HAP-1 (cell line): Measurements from ENCODE around the gene C2orf66.

ENCODE experiments used
- DNase-seq, 2 experiments: peaks; one replicate each; pipeline ENCODE4 v3.0.0-alpha.2; 2016 to 2020; ENCODE audit warnings: low spot score in 2 of 2
- H3K27me3 ChIP-seq: fragments of 250-450 bp; sonication (Bioruptor Pico); 2 replicates; pipeline ENCODE4 v1.5.1; 2020; ENCODE audit warnings: low read depth, mild to moderate bottlenecking, moderate library complexity
- H3K36me3 ChIP-seq: fragments of 250-450 bp; sonication (Bioruptor Pico); replicated peaks from 2 replicates; pipeline ENCODE4 v1.5.1; 2020; ENCODE audit warnings: mild to moderate bottlenecking
- H3K4me1 ChIP-seq: fragments of 250-450 bp; sonication (Bioruptor Pico); 2 replicates; pipeline ENCODE4 v1.5.1; 2020; ENCODE audit warnings: mild to moderate bottlenecking
- H3K4me3 ChIP-seq: fragments of 250-450 bp; sonication (Bioruptor Pico); 2 replicates; pipeline ENCODE4 v1.5.1; 2020; ENCODE audit warnings: mild to moderate bottlenecking, moderate library complexity
- H3K9me3 ChIP-seq: fragments of 250-450 bp; sonication (Bioruptor Pico); 2 replicates; pipeline ENCODE4 v1.5.1; 2020; ENCODE audit warnings: mild to moderate bottlenecking, moderate library complexity
- in situ Hi-C: fragments of 300-500 bp; cut with MboI; formaldehyde crosslinking; loops from 3 replicates; pipeline ENCODE4 v1.14.3; 2020; ENCODE audit warnings: low sequenced_read_pairs, inconsistent platforms, mixed read lengths

C2orf66 gene

DNA sequence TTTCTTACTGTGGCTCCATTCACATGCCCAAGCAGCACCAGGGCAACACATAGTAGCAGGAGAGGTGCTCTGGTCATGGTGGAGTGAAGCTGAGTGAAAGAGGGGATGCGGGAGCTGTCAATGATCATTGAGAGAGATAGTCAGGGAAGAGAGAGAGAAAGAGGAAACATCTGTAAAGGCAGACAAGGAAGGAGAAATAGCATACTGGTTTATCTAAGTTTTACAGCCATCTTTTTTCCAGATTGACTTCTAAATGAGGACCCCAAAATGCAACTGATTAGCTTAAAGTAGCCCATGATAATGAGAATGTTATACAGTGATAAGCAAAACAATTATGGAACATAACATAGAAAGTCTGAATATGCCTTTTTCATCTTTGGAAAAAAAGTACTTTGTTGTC is at the start of gene C2orf66:
TSS of gene C2orf66 (minus strand) at position 96 of the 400 bp plus-strand sequence. CDS start at position 77, 19 bp downstream.
- Histone ChIP-seq H3K9me3 (no peaks in the 10 kb centered on the region), H3K36me3 (no peaks in the 10 kb centered on the region), H3K4me3 (no peak within 1 kb of the TSS), H3K27me3 (peaks cover 24% of the 10 kb centered on the region), H3K4me1 (no peaks in the 10 kb centered on the region)
- in situ Hi-C loops, result no loop called here
- no peak for DNase-seq

DNA sequence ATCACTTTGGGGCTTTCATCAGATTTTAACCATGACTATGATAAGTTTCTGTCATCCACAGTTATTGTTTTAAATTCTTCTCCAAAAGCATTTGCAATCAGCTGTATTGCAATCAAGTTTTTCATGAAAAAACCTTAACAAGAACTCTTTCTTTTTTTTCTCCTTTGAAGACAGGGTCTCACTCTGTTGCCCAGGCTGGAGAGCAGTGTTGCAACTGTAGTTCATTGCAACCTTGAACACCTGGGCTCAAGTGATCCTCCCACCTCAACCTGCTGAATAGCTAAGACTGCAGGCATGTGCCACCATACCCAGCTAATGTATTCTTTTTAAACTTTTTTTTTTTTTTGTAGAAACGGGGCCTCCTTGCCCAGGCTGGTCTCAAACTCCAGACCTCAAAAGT is 45.5 kb upstream of the C2orf66 start:
- in situ Hi-C loops, result no loop called here
- 0 out of 2 replicates have a peak, but pooled peaks cover 4% of the 10 kb centered on the region for H3K36me3 ChIP-seq
- H3K9me3 ChIP-seq, result peaks cover 4% of the 10 kb centered on the region
- no peaks in the 10 kb centered on the region; the same call in 1 of the 2 replicates for H3K4me1 ChIP-seq
- no peaks in the 10 kb centered on the region for H3K27me3 ChIP-seq
- no peak overlapping the region for H3K4me3 ChIP-seq
- no peak for DNase-seq

DNA sequence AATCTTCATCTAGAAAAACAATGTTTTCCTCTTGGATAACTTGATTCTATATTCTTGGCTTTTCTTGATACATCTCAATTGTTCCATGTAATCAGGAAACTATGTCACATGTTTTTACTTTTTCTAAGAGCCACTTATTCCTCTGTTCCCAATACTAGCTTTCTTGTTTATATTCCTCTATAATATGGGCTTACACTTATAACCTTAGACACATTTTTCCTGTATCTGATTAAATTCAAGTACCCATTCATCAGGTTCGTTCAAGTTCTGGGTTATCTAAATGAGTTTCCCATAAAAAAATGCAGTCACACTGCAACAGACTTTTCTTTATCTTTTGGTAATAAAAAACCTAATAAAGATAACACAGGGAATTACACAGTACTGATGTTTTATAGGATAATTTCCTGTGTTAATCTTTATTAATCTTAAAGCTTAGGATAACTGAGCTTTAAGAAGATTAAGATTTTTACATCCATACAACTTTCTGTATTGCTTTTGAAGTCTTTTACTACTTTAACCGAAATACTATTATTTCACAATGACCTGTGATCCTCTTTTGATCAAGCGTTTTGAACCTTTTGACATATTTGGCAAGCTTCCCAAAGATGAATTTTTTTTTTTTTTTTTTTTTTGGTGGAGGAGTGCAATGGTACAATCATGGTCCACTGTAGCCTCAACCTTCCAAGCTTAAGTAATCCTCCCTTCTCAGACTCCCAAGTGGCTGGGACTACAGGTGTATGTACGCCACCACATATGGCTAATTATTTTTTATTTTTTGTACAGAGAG is 44.3 kb upstream of the C2orf66 start:
- Histone ChIP-seq H3K9me3 (no peaks in the 10 kb centered on the region), H3K4me1 (no peaks in the 10 kb centered on the region; the same call in 1 of the 2 replicates), H3K27me3 (no peaks in the 10 kb centered on the region), H3K36me3 (0 out of 2 replicates have a peak, but pooled peaks cover 4% of the 10 kb centered on the region), H3K4me3 (no peak overlapping the region)
- DNase-seq, result peak in 1 of 2 experiments; percentile 16
- in situ Hi-C loops, result no loop called here

DNA sequence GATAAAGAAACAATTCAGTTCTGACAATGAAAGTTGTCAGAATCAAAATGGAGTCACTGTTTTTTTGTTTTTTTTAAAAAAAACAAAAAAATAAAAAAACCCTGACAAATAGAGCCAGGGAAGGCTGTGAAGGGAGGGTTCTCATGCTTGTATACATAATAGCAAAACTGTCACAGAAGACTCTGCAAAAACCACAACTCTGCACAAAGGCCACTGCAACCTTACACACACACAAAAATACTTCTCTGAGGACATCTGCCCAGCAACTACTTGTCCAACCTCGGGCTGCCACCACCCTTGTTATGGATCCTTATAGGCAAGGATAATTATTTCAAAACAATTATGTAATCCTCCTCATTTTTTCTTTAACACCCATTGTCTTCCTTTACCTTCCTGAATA is 41.9 kb upstream of the C2orf66 start:
- Histone ChIP-seq H3K9me3 (no peaks in the 10 kb centered on the region), H3K27me3 (no peaks in the 10 kb centered on the region), H3K4me1 (no peaks in the 10 kb centered on the region; the same call in 1 of the 2 replicates), H3K36me3 (0 out of 2 replicates have a peak, but pooled peaks cover 7% of the 10 kb centered on the region), H3K4me3 (no peak overlapping the region)
- in situ Hi-C loops, result no loop called here
- DNase-seq, result no peak

DNA sequence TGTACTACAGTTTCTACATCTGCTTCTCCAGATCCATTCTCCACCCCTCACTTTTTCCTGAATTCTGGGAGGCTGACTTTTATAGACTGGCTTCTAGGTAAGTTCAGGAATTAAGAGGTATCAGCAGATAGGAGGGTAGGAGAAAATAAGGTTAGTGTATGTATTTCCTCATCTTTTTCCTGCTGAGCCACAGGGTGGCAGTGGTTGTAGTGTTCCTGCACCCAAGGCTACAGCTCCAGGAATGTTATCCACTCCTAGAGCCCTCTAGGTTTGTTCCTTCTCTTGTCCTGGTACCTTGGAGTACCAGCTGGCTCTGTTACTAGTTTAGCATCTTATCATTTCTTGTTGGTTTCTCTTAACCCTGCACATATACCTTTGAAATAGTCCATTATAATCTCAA is 40.7 kb upstream of the C2orf66 start:
- H3K4me1 ChIP-seq, result no peaks in the 10 kb centered on the region; the same call in 1 of the 2 replicates
- no peak overlapping the region for H3K4me3 ChIP-seq
- no peaks in the 10 kb centered on the region for H3K27me3 ChIP-seq
- H3K9me3 ChIP-seq, result no peaks in the 10 kb centered on the region
- in situ Hi-C loops, result no loop called here
- DNase-seq, result peak in 1 of 2 experiments; percentile 18
- H3K36me3 ChIP-seq, result 0 out of 2 replicates have a peak, but pooled peaks cover 3% of the 10 kb centered on the region

DNA sequence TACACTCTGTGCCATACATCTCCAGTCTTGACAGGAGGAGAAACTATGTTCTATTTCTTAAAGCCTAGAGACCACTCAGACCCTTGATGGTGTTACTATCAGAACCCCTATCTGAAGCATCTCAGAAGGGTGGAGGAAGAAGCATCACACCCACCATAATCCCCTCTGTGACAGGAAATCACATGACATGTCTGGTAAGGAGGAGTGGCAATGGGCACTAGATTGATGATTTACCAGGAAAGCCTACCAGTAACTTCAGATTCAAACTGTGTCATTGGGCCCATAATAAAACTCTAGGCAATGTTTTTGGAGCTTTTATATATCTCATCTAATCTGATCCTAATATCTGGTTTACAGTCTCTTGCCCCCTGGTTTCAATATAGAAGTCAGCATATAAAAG is 37.1 kb upstream of the C2orf66 start:
- in situ Hi-C loops, result no loop called here
- no peaks in the 10 kb centered on the region for H3K27me3 ChIP-seq
- DNase-seq, result no peak
- H3K9me3 ChIP-seq, result no peaks in the 10 kb centered on the region
- no peak overlapping the region for H3K4me3 ChIP-seq
- H3K4me1 ChIP-seq, result no peaks in the 10 kb centered on the region
- H3K36me3 ChIP-seq, result peaks cover 10% of the 10 kb centered on the region

DNA sequence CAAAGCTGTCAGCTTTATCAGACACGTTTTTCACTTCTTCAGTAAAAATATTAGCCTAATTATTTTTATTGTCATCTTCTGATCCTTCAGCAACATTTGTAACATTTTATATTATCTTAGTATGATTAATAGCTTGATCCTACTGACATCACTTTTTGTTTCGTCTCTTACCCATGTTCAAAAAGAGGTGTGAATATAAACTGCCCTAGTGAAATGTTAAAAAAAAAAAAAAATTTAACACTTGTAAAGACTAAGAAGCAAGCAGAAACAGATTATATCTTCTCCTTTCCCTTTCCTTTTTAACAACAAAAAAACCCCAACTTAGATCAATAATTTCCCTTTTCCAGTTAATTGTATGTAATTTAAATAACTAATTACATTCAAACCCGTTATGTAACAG is 36.2 kb upstream of the C2orf66 start:
- no peaks in the 10 kb centered on the region for H3K9me3 ChIP-seq
- no peak overlapping the region for H3K4me3 ChIP-seq
- H3K27me3 ChIP-seq, result no peaks in the 10 kb centered on the region
- H3K4me1 ChIP-seq, result no peaks in the 10 kb centered on the region
- in situ Hi-C loops, result no loop called here
- no peak for DNase-seq
- H3K36me3 ChIP-seq, result peaks cover 12% of the 10 kb centered on the region

DNA sequence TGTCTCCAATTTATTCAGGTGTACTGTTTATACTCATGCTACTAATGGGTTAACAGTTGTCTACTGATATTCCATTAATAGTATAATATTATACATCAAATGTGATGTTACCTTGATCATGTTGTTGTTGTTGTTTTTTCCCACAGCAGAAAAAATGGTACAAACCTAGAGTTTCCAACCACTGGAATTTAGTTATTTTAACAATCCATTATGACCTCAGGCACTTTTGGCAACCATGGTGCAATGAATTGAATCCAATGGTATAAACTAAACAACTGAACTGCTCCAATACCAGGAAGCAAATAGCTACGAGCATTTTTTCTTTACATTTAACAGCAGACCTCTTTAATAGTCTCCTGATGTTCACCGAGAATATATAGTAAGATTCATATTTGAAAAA is 31.0 kb upstream of the C2orf66 start:
- H3K4me3 ChIP-seq, result no peak overlapping the region
- in situ Hi-C loops, result no loop called here
- H3K27me3 ChIP-seq, result no peaks in the 10 kb centered on the region
- DNase-seq, result no peak
- peaks cover 21% of the 10 kb centered on the region for H3K36me3 ChIP-seq
- no peaks in the 10 kb centered on the region for H3K9me3 ChIP-seq
- no peaks in the 10 kb centered on the region for H3K4me1 ChIP-seq

DNA sequence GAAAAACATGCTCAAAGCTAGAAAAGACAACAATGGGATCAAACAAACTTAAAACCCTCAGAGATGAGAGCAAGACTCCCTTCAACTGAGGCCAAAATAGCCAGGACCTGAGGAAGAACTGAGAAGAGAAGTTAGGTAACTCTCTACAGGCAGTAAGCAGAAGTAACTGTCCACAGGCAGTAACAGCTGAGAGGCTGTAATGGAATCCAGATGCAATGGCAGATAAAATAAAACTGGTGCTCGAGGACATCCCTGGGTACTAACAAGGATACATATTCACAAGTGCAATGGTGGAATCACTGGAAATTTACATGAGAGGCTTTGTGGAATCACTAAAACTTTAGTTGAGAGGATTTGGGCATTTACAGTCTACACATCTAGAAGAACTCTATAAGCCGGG is 30.4 kb upstream of the C2orf66 start:
- no peaks in the 10 kb centered on the region for H3K9me3 ChIP-seq
- H3K27me3 ChIP-seq, result no peaks in the 10 kb centered on the region
- no peak overlapping the region for H3K4me3 ChIP-seq
- in situ Hi-C loops, result no loop called here
- peaks cover 21% of the 10 kb centered on the region for H3K36me3 ChIP-seq
- H3K4me1 ChIP-seq, result no peaks in the 10 kb centered on the region
- no peak for DNase-seq

DNA sequence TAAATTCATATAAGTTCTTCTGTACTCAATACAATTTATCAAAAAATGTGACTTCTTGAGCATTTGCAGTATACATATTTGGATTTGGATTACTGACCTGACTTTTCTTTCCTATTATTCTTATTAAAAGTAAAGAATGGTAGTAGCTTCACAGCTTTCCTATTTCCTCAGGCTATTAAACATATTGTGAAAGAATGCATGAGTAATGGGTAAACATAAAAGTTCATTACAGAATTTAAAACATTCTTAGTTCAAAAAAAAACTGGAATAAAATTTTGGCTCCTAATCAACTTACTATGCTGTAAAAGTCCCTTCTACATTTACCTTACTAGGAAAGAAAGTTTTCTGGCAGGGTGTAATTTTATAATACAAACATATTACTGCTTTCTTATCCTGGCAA is 27.3 kb upstream of the C2orf66 start:
- no peak for DNase-seq
- peaks cover 14% of the 10 kb centered on the region; the same call in 1 of the 2 replicates for H3K36me3 ChIP-seq

DNA sequence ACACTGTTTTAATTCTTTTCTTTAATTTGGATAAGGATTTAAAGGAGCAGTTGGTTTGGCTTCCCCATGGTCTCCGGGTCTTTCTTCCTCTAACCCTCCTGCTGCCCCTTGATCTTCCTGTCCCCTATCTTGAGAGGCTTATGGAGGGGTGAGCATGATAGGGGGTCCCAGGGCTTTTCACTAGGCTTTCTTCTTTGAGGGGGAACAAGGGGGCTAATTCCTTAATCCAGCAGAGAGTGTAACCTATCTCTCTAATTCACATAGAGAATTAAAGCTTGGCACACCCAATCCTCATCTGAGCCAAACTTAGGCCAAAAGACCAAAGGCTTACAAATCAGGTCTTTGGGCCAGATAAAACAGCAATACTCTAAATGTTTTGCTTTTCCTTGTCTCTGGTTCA is 21.5 kb upstream of the C2orf66 start:
- Histone ChIP-seq H3K9me3 (no peaks in the 10 kb centered on the region), H3K4me3 (no peak overlapping the region), H3K4me1 (no peaks in the 10 kb centered on the region), H3K27me3 (no peaks in the 10 kb centered on the region), H3K36me3 (no peaks in the 10 kb centered on the region)
- no peak for DNase-seq
- in situ Hi-C loops, result no loop called here

More for the DNA sequence above, 27.3 kb upstream of the C2orf66 start:
- no peaks in the 10 kb centered on the region for H3K4me1 ChIP-seq
- no peak overlapping the region for H3K4me3 ChIP-seq
- H3K9me3 ChIP-seq, result no peaks in the 10 kb centered on the region
- no peaks in the 10 kb centered on the region for H3K27me3 ChIP-seq
- in situ Hi-C loops, result no loop called here

DNA sequence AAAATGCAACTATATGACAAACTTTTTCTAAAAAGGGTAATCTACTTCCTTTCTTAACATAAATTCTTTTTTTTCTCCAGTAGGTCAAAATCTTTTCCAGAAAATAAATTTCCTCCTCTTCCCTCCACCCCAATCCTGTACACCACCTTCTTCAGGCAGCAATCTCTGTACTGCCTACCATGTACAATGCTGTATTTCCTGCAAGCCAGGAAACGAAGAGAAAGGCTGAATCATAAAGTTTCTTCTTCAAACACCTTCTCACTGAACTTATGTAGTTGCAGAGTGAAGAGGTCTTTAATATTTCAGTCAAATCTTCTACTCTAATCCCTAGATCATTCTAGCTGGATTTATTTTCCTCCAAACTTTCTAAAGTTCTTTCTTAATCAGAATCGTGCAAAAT is 18.2 kb upstream of the C2orf66 start:
- no peaks in the 10 kb centered on the region for H3K36me3 ChIP-seq
- in situ Hi-C loops, result no loop called here
- DNase-seq, result no peak
- no peaks in the 10 kb centered on the region for H3K27me3 ChIP-seq
- H3K9me3 ChIP-seq, result no peaks in the 10 kb centered on the region
- H3K4me1 ChIP-seq, result peaks cover 3% of the 10 kb centered on the region; the same call in 1 of the 2 replicates
- H3K4me3 ChIP-seq, result no peak overlapping the region

DNA sequence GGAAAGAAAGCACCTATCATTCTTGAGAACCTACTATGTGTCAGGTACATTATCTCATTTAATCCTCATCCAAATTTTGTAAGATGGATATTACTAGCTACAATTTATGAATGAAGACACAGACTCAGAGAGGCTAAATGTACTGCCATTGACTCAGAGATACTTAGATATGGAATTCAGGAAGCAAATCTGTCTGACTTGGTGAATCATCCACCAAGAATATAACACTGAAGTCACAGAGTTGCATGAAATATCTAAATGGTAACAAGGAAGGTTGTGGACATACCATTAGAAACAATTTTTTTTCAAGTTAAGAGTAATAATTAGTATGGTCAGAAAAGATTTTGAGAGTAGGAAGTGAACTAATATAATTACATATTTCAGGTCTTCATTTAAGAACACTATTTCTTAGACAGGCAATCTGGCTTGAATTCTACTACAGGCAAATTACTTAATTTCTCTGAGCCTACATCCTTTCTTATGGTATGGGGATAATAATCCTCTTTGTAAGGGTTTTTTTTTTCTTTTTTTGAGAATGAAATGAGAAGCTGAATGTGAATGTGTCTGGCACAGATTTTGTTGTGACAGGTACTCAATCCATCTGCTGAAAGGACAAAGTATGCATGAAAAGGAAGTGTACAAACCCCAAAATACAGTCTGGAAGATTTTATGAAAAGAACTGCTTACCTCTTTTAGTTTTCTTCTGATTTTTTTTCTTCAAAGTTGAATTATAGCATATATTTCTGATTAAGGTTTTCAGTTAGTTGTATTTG is 14.8 kb upstream of the C2orf66 start:
- H3K4me1 ChIP-seq, result peaks cover 3% of the 10 kb centered on the region; the same call in 1 of the 2 replicates
- H3K36me3 ChIP-seq, result no peaks in the 10 kb centered on the region
- in situ Hi-C loops, result no loop called here
- no peak overlapping the region for H3K4me3 ChIP-seq
- DNase-seq, result no peak
- no peaks in the 10 kb centered on the region for H3K27me3 ChIP-seq
- no peaks in the 10 kb centered on the region for H3K9me3 ChIP-seq

DNA sequence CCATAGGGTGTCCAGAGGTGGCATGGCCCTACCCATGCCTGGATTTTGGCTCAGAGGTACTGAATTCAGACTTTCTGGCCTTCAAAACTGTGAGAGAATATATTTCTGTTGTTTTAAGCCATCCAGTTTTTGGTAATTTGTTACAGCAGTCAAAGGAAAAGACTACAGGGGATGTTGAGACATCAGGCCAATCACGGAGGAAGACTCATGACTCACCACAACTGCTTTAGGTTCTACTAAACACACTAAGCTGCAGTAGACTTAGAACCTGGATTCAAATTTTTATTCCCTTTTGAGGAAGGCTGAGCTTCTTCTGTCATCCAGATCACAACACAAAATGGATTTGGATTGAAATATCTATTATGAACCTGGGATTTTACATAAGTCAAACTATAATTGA is 12.0 kb upstream of the C2orf66 start:
- H3K4me1 ChIP-seq, result peaks cover 3% of the 10 kb centered on the region; the same call in 1 of the 2 replicates
- no peaks in the 10 kb centered on the region for H3K27me3 ChIP-seq
- H3K4me3 ChIP-seq, result no peak overlapping the region
- no peaks in the 10 kb centered on the region for H3K9me3 ChIP-seq
- no peaks in the 10 kb centered on the region for H3K36me3 ChIP-seq
- no peak for DNase-seq
- in situ Hi-C loops, result no loop called here
